CD4-positive, alpha-beta T cell treated with Interleukin-12 subunit alpha and Interleukin-12 subunit beta, for 1 hour (primary cell): ENCODE results near the gene HSF4.
A peak's percentile ranks its signal among the peaks of the same experiment; 100 is the strongest.

Experiments used
- DNase-seq: peaks from one replicate; pipeline ENCODE4 v3.0.0-alpha.2; 2020

The HSF4 gene

GRCh38 chr16:67150047-67150832 lies 14.3 kb upstream of the HSF4 start:
- DNase-seq = peak; percentile 53

DNA sequence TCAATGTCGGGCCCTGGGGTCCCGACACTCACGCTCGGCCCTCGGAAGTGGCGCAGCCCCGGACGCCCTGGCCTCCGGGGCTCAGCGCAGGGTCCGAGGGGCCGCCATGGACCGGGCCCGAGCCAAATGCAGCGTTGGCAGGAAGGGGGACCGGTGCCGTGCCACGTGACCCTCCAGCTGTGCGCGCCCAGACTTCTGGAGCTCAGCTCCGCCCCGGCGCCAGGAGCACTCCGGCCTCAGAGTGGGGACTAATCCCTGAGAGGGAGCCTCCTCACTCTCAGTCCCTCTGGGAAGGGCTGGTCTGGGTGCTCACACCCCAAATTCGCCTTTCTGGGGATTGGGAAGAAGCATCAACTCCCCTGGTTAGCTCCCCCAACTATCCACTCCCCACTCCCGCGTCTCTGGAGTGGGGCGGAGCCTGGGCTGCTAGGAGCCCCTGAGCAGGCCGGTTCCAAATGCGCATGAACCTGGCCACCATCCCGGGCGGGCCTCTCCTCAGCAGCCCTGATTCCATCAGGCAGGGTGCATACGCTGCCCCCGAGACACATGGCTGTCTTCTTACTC lies 13.6 kb upstream of the HSF4 start, which contains the start of gene B3GNT9:
Gene B3GNT9 (minus strand): TSS at position 166 of the 564 bp plus-strand sequence. CDS start 513 bp downstream, outside the sequence.
- peak; percentile 41 for DNase-seq

- no peak for DNase-seq
These were observed 13.0 kb upstream of the HSF4 start for GRCh38 chr16:67151431-67152097.

GRCh38 chr16:67154578-67155294 lies 9.8 kb upstream of the HSF4 start:
- no peak for DNase-seq

DNA sequence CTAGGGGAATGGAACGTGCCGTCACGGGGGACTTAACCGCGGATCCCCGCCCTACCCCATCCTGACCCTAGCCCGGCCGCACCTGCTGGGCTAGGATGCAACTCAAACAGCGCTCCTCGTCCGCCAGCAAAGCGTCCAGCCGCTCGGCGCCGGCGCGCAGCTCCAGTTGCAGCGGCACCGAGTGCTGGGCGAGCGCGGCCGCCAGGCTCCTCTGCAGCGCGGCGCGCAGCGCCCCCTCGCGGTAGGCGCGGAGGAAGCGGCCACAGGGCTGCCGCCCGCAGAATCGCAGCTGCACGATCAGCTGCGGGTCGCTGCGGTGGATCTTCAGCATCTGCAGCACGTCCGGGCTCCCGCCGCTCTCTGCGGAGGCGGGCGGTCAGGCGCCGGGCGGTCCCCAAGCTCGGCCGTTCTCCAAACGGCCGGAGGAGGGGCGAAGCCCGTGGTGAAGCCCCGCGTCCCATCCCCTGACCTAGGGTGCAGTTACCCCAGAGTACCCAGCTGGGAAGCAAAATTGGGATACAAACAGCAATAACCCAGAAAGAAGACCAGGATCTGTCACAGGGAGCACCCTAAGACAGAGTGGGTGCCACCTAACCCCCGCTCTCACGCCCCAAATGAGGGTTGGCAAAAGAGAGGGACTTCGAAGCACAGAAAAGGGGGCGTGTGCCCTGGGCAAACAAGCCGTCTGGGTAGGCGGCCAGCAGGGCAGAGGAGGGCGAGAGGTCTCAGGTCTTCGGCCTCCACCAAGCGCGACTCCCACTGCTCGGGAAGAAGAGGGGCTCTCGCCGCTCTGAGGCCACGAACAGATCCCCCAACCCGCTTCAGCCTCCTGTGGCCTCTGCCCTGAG lies 9.0 kb upstream of the HSF4 start:
- DNase-seq = peak; percentile 85

- DNase-seq = no peak
These were observed 8.3 kb upstream of the HSF4 start for GRCh38 chr16:67156143-67156844.

GRCh38 chr16:67157106-67157748 lies 7.3 kb upstream of the HSF4 start:
- DNase-seq = no peak

DNA sequence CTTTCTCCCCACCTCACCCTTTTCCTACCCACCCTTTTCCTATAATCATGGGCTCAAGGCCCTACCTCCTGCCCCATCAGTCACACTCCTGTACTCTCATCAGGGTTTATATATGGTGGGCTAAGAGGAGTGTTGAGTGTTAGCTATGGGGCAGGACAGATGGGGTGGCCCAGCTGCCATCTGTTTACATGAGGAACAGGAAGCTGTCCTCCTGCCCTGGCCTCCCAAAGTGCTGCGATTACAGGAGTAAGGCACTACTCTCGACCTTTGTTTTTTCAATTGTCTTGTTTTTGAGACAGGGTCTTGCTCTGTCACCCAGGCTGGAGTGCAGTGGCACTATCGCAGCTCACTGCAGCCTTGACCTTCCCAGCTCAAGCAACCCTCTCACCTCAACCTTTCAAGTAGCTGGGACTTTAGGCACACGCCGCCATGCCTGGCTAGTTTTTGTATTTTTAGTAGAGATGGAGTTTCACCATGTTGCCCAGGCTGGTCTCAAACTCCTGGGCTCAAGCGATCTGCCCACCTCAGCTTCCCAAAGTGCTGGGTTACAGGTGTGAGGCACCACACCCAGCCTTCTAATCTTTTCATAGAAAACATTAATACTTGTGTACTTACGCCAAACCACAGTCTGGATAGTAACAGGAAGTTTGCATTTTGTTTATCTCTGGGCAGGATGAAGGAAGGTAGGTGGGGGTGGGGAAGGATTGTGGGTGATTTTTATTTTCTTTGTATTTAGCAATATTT lies 6.5 kb upstream of the HSF4 start:
- peak; percentile 72 for DNase-seq

- DNase-seq = peak; percentile 89
These were observed 5.6 kb upstream of the HSF4 start for GRCh38 chr16:67158637-67159600.

- no peak for DNase-seq
These were observed 2.9 kb upstream of the HSF4 start for GRCh38 chr16:67161595-67162058.

- DNase-seq = no peak
These were observed 1.9 kb upstream of the HSF4 start for GRCh38 chr16:67162506-67163163.

DNA sequence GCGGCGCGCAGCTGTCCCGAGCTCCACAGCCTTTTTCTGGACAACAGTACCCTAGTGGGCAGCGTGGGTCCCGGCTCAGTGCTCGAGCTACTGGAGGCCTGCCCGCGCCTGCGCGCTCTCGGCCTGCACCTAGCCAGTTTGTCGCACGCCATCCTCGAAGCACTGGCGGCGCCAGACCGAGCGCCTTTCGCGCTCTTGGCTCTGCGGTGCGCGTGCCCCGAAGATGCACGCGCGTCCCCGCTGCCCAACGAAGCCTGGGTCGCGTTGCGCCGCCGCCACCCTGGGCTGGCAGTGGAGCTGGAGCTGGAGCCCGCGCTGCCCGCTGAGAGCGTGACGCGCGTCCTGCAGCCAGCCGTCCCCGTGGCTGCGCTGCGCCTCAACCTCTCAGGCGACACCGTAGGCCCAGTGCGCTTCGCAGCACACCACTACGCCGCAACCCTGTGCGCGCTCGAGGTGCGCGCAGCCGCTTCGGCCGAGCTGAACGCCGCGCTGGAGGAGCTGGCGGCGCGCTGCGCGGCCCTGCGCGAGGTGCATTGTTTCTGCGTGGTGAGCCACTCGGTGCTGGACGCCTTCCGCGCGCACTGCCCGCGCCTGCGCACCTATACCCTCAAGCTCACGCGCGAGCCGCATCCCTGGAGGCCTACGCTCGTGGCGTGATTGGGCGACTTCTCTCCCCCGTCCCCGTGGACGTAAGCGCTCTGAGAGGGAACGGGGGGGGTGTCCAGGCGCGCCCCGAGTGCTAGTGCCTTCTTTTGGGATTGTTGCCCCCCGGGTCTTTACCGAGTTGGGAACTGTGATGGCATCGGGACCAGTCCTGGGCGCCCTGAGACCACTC lies 1.2 kb upstream of the HSF4 start:
- DNase-seq = peak; percentile 62

DNA sequence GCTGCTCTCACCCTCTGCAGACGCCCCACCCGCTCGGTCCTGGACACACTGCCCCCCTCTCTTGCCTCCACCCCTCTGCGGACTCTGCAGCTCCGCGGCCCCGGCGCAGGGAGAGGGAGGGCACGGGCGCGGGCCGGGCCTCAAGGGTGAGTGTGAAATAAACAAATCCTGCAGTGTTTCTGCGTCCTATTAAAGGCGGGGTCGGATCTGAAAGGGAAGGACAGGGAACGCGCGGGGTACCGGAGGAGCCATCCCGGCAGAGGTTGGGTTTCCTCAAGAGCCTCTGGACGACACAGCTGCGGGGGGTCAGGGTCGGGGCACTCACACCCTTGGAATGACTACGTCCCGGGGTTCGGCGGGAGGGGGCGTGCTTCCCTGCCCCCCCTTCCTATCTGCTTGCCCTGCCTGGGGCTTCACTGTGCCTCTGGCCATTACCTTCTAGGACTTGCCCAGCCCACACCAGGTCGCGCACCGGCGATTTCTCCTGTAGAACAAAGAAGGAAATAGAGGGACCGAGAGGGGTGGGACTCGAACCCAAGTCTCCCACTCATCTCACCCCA lies 466 bp upstream of the HSF4 start:
- DNase-seq = no peak

DNA sequence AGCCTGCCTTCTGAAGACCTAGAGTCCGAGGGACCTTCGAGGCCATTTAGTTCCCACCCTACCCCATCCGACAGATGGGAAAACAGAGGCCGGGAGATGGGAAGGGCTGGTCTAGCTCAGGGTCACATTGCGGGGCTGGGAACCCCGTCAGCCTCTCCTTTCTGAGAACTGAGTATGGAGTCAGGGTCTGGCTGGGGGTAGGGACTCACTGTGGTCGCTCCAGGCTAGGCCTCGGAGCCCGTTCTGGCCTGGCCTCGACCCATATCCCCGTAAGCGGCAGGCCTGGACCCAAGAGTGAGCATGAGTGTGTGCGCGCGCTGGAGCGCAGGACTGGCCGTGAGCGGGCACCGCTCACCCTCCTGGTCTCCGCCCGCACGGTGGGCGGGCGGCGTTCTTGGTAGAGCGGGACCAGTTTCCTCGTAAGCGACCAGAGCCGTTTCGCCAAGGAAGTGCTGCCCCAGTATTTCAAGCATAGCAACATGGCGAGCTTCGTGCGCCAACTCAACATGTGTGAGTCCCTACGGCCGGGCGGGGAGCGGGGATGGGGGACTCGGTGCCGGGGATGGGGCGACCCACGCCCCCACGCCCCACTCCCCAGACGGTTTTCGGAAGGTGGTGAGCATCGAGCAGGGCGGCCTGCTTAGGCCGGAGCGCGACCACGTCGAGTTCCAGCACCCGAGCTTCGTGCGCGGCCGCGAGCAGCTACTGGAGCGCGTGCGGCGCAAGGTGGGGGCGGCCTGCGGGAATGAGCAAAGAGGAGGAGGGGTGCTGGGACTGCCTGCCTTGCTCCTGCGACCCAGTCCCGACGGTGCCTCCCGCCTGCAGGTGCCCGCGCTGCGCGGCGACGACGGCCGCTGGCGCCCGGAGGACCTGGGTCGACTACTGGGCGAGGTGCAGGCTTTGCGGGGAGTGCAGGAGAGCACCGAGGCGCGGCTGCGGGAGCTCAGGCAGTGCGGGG lies 855 bp downstream of the HSF4 start:
- DNase-seq = no peak

- no peak for DNase-seq
These were observed 1.6 kb downstream of the HSF4 start for GRCh38 chr16:67166110-67166547.
